HG02759 (cell line): ENCODE measurements around the gene ATG5.

ENCODE experiments used
- ATAC-seq: cut with Tn5 transposase; IDR thresholded peaks from one replicate; pipeline ENCODE4 v1.9.1; 2021; ENCODE audit warnings: mild to moderate bottlenecking, moderate library complexity; ENCODE audit not compliant: unreplicated experiment

The ATG5 gene

DNA sequence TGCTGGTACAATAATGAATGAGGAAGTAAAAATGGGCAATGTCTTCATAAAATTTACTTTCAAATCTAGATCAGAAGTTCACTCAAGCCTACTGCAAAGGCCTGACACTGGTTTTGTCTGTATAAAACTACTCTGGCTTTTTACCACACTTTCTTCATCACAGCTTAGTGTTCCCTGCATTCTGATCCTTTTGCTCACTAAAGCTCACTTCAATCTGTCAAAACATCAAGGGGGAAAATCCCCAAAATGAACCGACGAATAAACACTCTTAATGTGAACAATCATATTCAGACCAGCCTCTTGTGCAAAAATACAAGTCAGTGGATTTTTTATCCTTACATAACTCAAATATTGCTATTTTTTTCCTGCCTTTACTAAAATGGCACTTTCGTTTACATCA is 140.9 kb downstream of the ATG5 start:
- ATAC-seq, result no peak

DNA sequence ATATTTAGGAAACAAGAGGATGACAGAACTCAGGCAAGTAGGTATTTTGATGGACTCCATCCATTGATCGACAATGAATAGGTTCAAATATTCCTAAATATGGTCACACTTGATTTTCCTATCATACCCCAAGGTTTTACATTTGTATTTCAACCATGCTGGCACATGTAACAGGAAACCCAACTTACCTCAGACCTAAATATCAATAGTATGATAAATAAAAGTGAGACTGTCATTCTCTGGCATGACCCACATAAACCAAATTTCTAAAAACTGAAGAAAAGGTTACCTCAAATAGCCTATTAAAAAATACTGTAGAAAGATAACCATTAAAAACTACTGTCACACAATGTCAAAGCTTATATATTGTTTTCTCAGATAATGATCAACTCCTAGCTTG is 142.1 kb downstream of the ATG5 start:
- no peak for ATAC-seq

- ATAC-seq, result peak; percentile 88
Observed at GRCh38 chr6:106182455-106182854, 143.1 kb downstream of the ATG5 start.

- ATAC-seq, result peak; percentile 52
Observed at GRCh38 chr6:106181664-106182418, 143.7 kb downstream of the ATG5 start.

DNA sequence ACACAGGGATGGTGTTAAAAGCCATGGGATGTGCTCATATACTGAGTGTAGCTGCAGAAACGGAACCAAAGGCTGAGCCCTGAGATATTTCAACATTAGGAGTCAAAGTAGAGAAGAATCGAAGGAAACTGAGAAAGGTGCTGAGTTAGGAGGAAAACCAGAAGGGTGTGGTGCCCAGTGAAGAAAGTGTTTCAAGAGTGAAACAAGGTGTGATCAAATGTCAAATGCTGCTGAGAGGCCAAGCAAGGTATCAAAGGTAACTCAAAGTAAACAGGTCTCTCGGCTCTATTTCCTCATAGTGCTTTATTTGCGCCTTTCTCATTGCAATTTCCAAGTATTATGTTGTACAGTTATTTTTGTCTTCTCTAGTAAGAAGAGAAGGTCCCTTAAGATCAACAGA is 145.4 kb downstream of the ATG5 start:
- ATAC-seq, result no peak

- ATAC-seq, result no peak
Observed at GRCh38 chr6:106178900-106179299, 146.7 kb downstream of the ATG5 start.

DNA sequence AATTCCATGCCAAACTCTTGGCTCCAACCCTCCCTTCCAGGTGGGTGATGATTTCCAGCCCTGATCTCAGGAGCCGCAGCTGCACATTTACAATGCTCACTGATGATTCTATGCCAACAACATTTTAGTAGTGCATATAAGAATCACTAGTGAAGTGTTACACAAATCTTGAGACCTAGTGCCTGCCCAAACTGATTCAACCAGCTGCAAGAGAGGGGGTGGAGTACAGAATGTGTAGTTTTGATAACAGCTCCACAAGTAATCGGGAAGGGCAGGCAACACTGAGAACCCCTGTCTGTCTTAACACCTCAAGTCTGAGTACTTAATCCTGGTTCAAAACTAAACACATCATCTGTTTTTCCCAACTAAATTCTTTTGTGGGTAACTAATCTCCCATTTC is 147.8 kb downstream of the ATG5 start:
- no peak for ATAC-seq

GRCh38 chr6:106173124-106173879 is 152.3 kb downstream of the ATG5 start:
- ATAC-seq, result no peak

GRCh38 chr6:106170030-106170791 is 155.3 kb downstream of the ATG5 start:
- no peak for ATAC-seq

DNA sequence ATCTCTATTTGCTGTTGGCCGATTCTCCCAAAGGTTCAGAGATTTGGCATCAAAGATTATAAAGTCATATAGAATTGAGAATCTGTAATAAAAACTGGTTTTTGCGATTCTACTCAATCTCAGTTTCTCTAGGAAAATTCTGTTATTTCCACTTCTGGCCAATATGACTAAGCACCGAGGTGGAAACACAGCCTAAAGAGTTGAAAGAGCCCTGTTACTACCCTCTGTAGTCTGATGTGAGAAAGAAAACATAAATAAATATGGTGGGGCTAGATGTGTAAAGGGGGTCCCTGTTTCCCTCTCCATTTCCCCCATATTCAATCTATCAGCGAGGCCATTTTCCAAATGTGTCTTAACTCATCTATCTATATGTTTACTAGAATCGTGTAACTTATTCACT is 156.0 kb downstream of the ATG5 start:
- ATAC-seq, result no peak

GRCh38 chr6:106168097-106168888 is 157.3 kb downstream of the ATG5 start:
- no peak for ATAC-seq

- ATAC-seq, result peak; percentile 43
Observed at GRCh38 chr6:106167096-106167814, 158.3 kb downstream of the ATG5 start.

DNA sequence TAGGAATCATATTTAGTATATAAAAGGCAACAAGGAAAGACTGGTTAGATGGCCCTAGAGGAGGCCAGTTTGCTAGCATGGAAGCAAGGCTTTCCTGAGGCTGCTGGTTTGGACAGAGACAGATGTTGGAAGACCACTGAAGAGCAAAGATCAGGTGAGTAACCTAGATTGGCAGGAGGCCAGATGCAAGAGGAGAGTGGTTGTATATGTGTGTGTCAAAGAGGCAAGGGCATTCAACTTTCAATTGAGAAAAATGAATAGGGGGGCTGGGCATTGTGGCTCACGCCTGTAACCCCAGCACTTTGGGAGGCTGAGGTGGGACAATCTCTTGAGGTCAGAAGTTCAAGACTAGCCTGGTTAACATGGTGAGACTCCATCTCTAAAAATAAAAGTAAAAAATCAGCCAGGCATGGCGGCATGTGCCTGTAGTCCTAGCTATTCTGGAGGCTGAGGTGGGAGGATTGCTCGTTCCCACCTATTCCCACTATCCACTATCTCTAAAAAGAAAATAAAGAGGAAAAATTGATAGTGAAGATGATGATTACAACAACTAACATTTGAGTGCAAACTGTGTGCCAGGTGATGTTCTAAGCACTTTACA is 159.6 kb downstream of the ATG5 start:
- no peak for ATAC-seq

DNA sequence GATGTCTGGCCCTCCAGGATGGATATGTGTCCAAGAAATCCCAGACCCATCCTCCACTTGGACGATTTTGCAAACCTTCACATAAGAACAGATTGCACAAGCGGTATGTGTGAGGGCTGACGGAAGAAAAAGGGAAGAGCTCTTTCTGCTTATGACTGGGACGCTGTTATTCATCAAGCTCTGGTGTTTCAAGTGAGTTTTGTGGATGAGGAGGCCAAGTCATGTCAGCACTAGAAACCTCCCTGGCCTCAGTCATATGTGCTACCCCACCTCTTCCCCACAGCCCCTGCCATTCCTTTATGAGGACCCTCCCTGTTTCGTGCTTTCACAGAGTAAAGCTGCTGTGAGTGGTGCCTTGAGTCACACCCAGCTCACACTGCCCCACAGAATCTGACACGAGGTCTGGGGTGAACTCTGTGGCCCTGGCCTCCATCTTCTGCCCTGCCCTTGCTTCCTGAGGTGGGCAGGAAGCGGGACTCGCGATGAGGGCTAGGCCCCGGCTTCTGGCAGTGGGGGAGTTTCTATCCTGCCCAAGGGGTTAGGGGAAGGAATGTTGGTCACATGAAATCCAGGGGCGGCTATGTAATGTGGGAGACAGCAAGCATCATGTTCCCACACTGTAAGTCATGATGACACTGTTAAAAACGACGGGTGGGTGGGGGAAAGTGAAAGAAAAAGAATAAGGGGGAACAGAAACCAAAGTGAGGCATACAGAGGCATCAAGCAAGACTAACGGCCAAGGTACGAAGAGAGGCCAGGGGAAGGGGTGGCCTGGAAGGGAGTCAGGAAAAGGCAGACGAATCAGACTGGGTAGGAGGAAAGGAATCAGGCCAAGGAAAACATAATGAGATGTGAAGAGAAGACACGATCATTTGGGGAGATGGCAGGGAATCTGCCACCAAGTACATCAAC is 161.3 kb downstream of the ATG5 start:
- peak; percentile 62 for ATAC-seq

DNA sequence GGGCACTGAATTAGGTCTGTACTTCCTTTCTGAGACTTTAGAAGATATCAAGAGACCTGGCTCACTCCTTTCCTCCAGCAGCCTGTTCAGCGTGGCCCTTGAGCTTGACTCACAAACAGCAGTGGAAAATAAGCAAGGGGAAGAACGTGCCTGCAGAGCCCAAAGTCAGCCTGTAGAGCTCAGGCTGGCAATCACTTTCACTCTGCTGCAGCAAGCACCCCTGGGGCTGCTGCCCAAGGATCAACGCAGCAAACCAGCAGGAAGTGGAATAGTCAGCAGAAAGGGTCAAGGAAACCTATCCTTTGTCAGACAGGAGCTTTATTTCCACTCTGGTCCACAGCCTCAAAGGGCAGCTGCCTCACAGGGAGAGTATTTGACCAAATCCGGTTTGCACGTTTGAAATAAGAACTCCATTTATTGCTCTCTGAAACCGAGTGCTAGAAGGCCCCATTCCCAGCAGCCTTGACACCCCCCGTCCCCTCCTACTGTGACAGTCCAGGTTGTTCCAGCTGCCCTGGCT is 162.1 kb downstream of the ATG5 start:
- peak; percentile 27 for ATAC-seq

- no peak for ATAC-seq
Observed at GRCh38 chr6:106162921-106163320, 162.6 kb downstream of the ATG5 start.

GRCh38 chr6:106161893-106162292 is 163.7 kb downstream of the ATG5 start:
- no peak for ATAC-seq

DNA sequence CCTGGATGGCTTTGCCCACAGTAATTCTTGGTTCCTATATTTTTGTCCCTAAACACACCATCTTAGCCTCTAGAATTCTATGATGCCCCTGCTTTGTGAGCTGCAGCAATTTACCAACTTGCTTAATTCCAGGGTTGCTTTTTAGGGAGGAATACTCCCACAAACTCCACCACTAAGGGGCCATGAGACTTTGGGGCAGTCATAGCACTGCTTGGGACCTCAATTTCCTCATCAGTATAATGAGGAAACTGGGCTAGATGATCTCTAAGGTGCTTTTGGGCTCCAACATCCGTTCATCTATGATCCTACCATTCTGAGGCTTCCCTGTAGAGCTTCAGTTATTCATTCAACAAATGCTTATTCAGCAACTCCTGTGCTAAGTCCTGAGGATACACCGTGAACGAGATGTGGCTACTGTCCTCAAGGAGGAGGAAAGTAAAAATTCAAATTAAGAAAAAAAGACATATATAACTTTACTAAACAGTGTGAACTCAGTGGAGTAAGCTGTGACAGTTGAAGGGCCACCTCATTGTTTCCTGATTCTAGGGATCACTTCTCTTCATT is 164.2 kb downstream of the ATG5 start:
- no peak for ATAC-seq
